MM.1S (cell line): ENCODE data around the gene SSBP2.

Experiments used
- CTCF ChIP-seq: fragments of 300-600 bp; sonication (generic); IDR thresholded peaks from 2 replicates; pipeline ENCODE4 v1.5.1; 2016; ENCODE audit warnings: antibody characterized with exemption, low read length, mixed read lengths
- EZH2 ChIP-seq: fragments of 300-600 bp; sonication (generic); optimal IDR thresholded peaks from 2 replicates; pipeline ENCODE3; 2017; ENCODE audit warnings: low read depth, mild to moderate bottlenecking, antibody characterized with exemption, low read length, mixed read lengths
- EZH2phosphoT487 ChIP-seq: fragments of 300-600 bp; sonication (generic); IDR thresholded peaks from 2 replicates; pipeline ENCODE4 v1.6.1; 2018; ENCODE audit warnings: antibody characterized with exemption, low read length

- no peak for TF ChIP-seq EZH2
- no peak for TF ChIP-seq CTCF
- no peak for TF ChIP-seq EZH2phosphoT487
Measured at GRCh38 chr5:81656783-81657182, 94.1 kb downstream of the SSBP2 start.
